Panc1 (cell line): Measurements from ENCODE around the gene SMC6. TPM values are rescaled to one million over a fixed set of nuclear protein-coding genes. Genes with fewer than 3 reads are reported as not detected.

Experiments
- ATAC-seq: fragments of 200-7000 bp; cut with Tn5 transposase; 2 replicates; pipeline ENCODE4 v1.9.1; 2020; ENCODE audit warnings: mild to moderate bottlenecking, moderate library complexity
- BruUV-seq: library from RNA; stranded (reverse); fragments of 400-500 nt; replicated peaks from 2 replicates; lab custom pipeline; 2021; lab: Mats Ljungman, UMichigan
- CTCF ChIA-PET: fragments of 300-600 bp; sonication (Branson Sonifier 250); formaldehyde crosslinking; loops from one replicate; lab custom pipeline; 2022; ENCODE audit warnings: antibody characterized with exemption; lab: Charles Lee
- POLR2A ChIA-PET: fragments of 300-600 bp; sonication (Branson Sonifier 250); formaldehyde crosslinking; loops from one replicate; lab custom pipeline; 2022; ENCODE audit warnings: antibody characterized with exemption; lab: Charles Lee
- DNase-seq: peaks from one replicate; pipeline ENCODE4 v3.0.0-alpha.2; 2010; ENCODE audit warnings: low read depth, low spot score
- H3K27ac ChIP-seq: 2 replicates; pipeline ENCODE4 v1.5.1; 2011; ENCODE audit warnings: mild to moderate bottlenecking, low read length, inconsistent platforms
- H3K27me3 ChIP-seq: fragments of 200-500 bp; sonication (Bioruptor generic); 2 replicates; pipeline ENCODE4 v1.6.0; 2014; ENCODE audit warnings: low read length, inconsistent platforms; ENCODE audit not compliant: control insufficient read depth, insufficient read depth
- H3K36me3 ChIP-seq: fragments of 200-500 bp; sonication (Bioruptor generic); 2 replicates; pipeline ENCODE4 v1.5.1; 2014; ENCODE audit warnings: inconsistent platforms, mild to moderate bottlenecking, low read length, moderate library complexity; ENCODE audit not compliant: control insufficient read depth, insufficient read depth
- H3K4me1 ChIP-seq: 2 replicates; pipeline ENCODE4 v1.5.1; 2011; ENCODE audit warnings: inconsistent platforms, mild to moderate bottlenecking, low read length, moderate library complexity; ENCODE audit not compliant: control insufficient read depth, insufficient read depth
- H3K4me3 ChIP-seq, 2 experiments: 2 replicates each; pipeline ENCODE4 v1.5.1; 2011 to 2012; ENCODE audit warnings: low read depth in 2 of 2, low read length in 2 of 2, mild to moderate bottlenecking in 2 of 2, inconsistent platforms in 1 of 2, moderate library complexity in 1 of 2
- H3K9me3 ChIP-seq: fragments of 200-500 bp; sonication (Bioruptor generic); 2 replicates; pipeline ENCODE4 v1.5.1; 2014; ENCODE audit warnings: low read depth, mild to moderate bottlenecking, inconsistent platforms, low read length, moderate library complexity; ENCODE audit not compliant: control insufficient read depth, insufficient read depth
- CTCF ChIP-seq: fragments of 450-650 bp; IDR thresholded peaks from 2 replicates; pipeline ENCODE4 v1.5.1; 2017; ENCODE audit warnings: mild to moderate bottlenecking
- POLR2AphosphoS5 ChIP-seq: IDR thresholded peaks from 2 replicates; pipeline ENCODE4 v1.6.1; 2012; ENCODE audit warnings: mild to moderate bottlenecking, low read depth, low read length, moderate library complexity
- REST ChIP-seq, 2 experiments: IDR thresholded peaks; 2 replicates each; pipeline ENCODE4 v1.6.1; 2011 to 2012; ENCODE audit warnings: low read depth in 2 of 2, control low read depth in 1 of 2, low read length in 1 of 2, mild to moderate bottlenecking in 1 of 2, moderate library complexity in 1 of 2; ENCODE audit not compliant: insufficient read depth in 1 of 2
- SIN3A ChIP-seq: IDR thresholded peaks from 2 replicates; pipeline ENCODE4 v1.6.1; 2012; ENCODE audit warnings: low read depth, mild to moderate bottlenecking, low read length, moderate library complexity, borderline replicate concordance; ENCODE audit not compliant: insufficient read depth
- TCF7L2 ChIP-seq: IDR thresholded peaks from 2 replicates; pipeline ENCODE4 v1.6.1; 2011; ENCODE audit warnings: mild to moderate bottlenecking, low read depth, low read length, inconsistent platforms
- in situ Hi-C: cut with HindIII; loops from 2 replicates; pipeline ENCODE4 v1.10.0; 2016; ENCODE audit warnings: low sequenced_read_pairs, low pct_unique_long_range_greater_than_20kb
- intact Hi-C: fragments of 100-400 bp; cut with micrococcal nuclease; formaldehyde crosslinking; loops from one replicate; pipeline ENCODE4 v1.10.0; 2022; ENCODE audit not compliant: unreplicated experiment
- total RNA-seq: library from RNA; stranded (reverse); gene quantifications from one replicate; pipeline ENCODE4 v1.2.1, GENCODE V29; 2021; ENCODE audit not compliant: unreplicated experiment

Gene SMC6
- total RNA-seq, 1 experiment from 2014 or later = 43.8 TPM

- intact Hi-C loops (no loop called here), in situ Hi-C loops (no loop called here)
- TF ChIP-seq TCF7L2 = no peak
- TF ChIP-seq SIN3A = no peak
- TF ChIP-seq POLR2AphosphoS5 = no peak
- no peak for TF ChIP-seq CTCF
- TF ChIP-seq REST (IDR thresholded peaks at IDR 0.05; ENCODE audit: insufficient read depth in 1 of 2, low read depth in 2 of 2, low read length in 1 of 2) = no peak
- CTCF ChIA-PET = no interaction called here
- no peak overlapping the region for H3K4me3 ChIP-seq
- POLR2A ChIA-PET = interaction anchor here (0.6 kb wide), 1 partner anchor 150 kb away, joined by 6 read pairs; no protein-coding TSS in a partner anchor
- ATAC-seq (no peak), DNase-seq (no peak)
- H3K27me3 ChIP-seq = no peaks in the 10 kb centered on the region
- H3K9me3 ChIP-seq = no peaks in the 10 kb centered on the region
- no peaks in the 10 kb centered on the region for H3K4me1 ChIP-seq
- BruUV-seq = no TSS peak
- H3K36me3 ChIP-seq = peaks cover 52% of the 10 kb centered on the region
- no peak overlapping the region for H3K27ac ChIP-seq
These were observed 18.9 kb upstream of the SMC6 start for GRCh38 chr2:17772532-17772931.

GRCh38 chr2:17771956-17772355 is 18.3 kb upstream of the SMC6 start:
- no peak overlapping the region for H3K27ac ChIP-seq
- H3K27me3 ChIP-seq = no peaks in the 10 kb centered on the region
- no TSS peak for BruUV-seq
- no peak for DNase-seq
- TF ChIP-seq TCF7L2 (no peak), SIN3A (no peak), REST (IDR thresholded peaks at IDR 0.05; ENCODE audit: insufficient read depth in 1 of 2, low read depth in 2 of 2, low read length in 1 of 2) (no peak), CTCF (no peak), POLR2AphosphoS5 (no peak)
- intact Hi-C loops (no loop called here), in situ Hi-C loops (no loop called here)
- H3K36me3 ChIP-seq = peaks cover 53% of the 10 kb centered on the region
- no peak overlapping the region for H3K4me3 ChIP-seq
- ATAC-seq = no peak
- H3K4me1 ChIP-seq = no peaks in the 10 kb centered on the region
- no peaks in the 10 kb centered on the region for H3K9me3 ChIP-seq
- ChIA-PET CTCF (no interaction called here), POLR2A (interaction anchor here (0.6 kb wide), 1 partner anchor 150 kb away, joined by 6 read pairs; no protein-coding TSS in a partner anchor)
